ENCODE measurements around the gene FSTL4.

DNA sequence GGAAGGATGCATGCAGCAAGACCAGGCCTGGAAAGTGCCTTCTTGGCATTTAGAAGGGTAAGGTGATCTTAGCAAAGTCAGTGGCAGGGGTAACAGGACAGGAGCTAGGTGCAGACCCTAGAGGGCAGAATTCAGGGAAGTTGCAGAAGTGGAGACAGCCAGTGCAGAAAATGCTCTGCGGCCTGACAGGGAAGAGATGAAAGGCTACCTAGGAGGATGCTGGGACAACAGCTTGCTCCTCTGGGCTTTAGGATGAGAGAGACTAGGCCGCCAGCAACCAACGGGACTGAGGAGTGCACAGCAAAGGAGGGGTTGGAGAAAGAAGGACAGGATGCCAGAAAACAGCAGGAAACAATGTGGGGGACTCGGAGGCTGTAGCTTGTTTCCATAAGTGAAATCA, 219.9 kb downstream of the FSTL4 start:
- TF ChIP-seq EZH2 (IDR thresholded peaks at IDR 0.05; ENCODE audit: low read length), result no peak
- TF ChIP-seq, protein P1, sequence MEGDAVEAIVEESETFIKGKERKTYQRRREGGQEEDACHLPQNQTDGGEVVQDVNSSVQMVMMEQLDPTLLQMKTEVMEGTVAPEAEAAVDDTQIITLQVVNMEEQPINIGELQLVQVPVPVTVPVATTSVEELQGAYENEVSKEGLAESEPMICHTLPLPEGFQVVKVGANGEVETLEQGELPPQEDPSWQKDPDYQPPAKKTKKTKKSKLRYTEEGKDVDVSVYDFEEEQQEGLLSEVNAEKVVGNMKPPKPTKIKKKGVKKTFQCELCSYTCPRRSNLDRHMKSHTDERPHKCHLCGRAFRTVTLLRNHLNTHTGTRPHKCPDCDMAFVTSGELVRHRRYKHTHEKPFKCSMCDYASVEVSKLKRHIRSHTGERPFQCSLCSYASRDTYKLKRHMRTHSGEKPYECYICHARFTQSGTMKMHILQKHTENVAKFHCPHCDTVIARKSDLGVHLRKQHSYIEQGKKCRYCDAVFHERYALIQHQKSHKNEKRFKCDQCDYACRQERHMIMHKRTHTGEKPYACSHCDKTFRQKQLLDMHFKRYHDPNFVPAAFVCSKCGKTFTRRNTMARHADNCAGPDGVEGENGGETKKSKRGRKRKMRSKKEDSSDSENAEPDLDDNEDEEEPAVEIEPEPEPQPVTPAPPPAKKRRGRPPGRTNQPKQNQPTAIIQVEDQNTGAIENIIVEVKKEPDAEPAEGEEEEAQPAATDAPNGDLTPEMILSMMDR (optimal IDR thresholded peaks at IDR 0.05 in 1 of 3, IDR thresholded peaks at IDR 0.05 in 1 of 3, conservative IDR thresholded peaks at IDR 0.05 in 1 of 3; ENCODE audit: extremely low read depth in 1 of 3, insufficient read depth in 2 of 3, low read length in 3 of 3), result no peak

All from keratinocyte (primary cell).